ENCODE measurements around the gene CCN6. TPM values are rescaled to one million over a fixed set of nuclear protein-coding genes. Genes with fewer than 3 reads are reported as not detected.

CCN6 gene
- total and polyA plus RNA-seq, 4 donors: 0.54 TPM; not detected in 3

DNA sequence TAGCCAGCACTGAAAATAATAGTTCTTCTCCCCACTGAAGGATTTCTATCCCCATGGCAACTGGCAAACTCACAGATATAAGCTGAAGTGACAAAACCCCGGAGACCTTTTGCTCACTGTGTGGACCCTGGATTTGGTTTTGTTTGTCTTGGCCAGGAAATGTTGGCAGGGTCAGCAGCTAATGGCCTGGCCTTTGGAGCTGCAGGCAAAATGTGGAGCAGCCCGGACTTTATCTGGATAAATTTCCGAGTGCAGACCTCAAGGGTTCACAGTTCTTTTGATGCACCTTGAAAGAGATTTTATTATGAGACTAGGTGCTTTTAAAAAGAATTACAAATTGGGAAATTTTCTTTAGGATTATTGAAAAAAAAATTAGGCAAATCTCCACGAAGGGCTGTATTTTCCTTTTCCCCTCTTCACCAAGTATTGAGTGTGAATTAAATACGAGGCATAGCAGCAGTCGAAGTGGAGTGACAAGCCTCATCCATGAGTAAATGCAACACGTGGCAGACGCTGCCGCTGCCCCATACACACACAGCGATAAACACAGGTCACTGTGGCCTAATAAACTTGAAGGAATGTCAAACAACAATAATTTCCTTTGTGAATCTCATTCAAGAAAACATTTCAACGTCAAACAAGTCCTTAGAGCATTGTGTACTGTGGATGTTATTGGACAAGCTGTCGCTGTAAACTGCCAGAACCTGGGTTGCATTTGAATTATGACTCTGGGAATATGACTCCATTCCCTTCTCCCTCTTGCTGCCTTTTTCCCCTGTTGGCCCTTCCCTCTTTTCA, 35.1 kb upstream of the CCN6 start (continued):
- TF ChIP-seq, protein P1, sequence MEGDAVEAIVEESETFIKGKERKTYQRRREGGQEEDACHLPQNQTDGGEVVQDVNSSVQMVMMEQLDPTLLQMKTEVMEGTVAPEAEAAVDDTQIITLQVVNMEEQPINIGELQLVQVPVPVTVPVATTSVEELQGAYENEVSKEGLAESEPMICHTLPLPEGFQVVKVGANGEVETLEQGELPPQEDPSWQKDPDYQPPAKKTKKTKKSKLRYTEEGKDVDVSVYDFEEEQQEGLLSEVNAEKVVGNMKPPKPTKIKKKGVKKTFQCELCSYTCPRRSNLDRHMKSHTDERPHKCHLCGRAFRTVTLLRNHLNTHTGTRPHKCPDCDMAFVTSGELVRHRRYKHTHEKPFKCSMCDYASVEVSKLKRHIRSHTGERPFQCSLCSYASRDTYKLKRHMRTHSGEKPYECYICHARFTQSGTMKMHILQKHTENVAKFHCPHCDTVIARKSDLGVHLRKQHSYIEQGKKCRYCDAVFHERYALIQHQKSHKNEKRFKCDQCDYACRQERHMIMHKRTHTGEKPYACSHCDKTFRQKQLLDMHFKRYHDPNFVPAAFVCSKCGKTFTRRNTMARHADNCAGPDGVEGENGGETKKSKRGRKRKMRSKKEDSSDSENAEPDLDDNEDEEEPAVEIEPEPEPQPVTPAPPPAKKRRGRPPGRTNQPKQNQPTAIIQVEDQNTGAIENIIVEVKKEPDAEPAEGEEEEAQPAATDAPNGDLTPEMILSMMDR (IDR thresholded peaks at IDR 0.05; ENCODE audit: low read depth, low read length, missing input control): no peak

DNA sequence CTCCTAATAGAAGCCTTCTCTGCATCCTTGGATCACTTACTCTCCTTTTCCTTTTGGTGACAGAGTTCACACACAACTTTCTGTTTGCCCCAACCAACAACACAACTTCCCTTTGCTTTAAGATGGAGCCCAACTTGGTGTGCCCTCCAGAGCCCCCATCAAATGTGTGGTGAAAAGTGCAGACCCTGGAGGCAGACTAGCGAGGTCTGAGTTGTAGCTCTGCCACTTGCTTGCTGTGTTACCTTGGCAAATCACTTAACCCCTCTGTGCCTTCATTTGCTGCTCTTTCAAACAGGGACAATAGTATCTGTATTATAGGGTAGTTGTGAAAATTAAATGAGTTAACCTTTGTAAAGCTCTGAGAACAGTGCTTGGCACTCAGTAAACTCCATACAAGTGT, 34.3 kb upstream of the CCN6 start:
- H3K9ac ChIP-seq (ENCODE audit: low read depth in 1 of 2, low read length in 2 of 2): no peak overlapping the region
- H3K27me3 ChIP-seq (ENCODE audit: control insufficient read depth in 4 of 4, insufficient read depth in 4 of 4, low read length in 3 of 4): no peaks in the 10 kb centered on the region
- peak overlapping the region in 1 of 2 donors; percentile 29 for H3K27ac ChIP-seq (ENCODE audit: low read depth in 1 of 2, low read length in 2 of 2)
- H3K4me1 ChIP-seq (ENCODE audit: control insufficient read depth in 4 of 4, insufficient read depth in 4 of 4, low read length in 3 of 4): peaks cover 1 to 24% (median 17%) of the 10 kb centered on the region in 4 donors
- no peak overlapping the region for H3K4me3 ChIP-seq (ENCODE audit: low read depth in 1 of 3, low read length in 3 of 3)
- H3K36me3 ChIP-seq (ENCODE audit: control insufficient read depth in 4 of 4, insufficient read depth in 3 of 4, low read depth in 1 of 4, low read length in 3 of 4): no peaks in the 10 kb centered on the region
- peaks cover 0 to 5% (median 0%) of the 10 kb centered on the region in 4 donors for H3K9me3 ChIP-seq (ENCODE audit: control insufficient read depth in 4 of 4, low read length in 3 of 4)
- DNase-seq (ENCODE audit: low spot score): no peak
- WGBS: 88% methylated on average over 1 of the region's 1 CpG
- no peak for TF ChIP-seq SP1 (IDR thresholded peaks at IDR 0.05)
- TF ChIP-seq GABPA (IDR thresholded peaks at IDR 0.05 in 1 of 2, conservative IDR thresholded peaks at IDR 0.05 in 1 of 2): no peak
- TF ChIP-seq FOXA2 (IDR thresholded peaks at IDR 0.05): no peak
- TF ChIP-seq, protein P2, sequence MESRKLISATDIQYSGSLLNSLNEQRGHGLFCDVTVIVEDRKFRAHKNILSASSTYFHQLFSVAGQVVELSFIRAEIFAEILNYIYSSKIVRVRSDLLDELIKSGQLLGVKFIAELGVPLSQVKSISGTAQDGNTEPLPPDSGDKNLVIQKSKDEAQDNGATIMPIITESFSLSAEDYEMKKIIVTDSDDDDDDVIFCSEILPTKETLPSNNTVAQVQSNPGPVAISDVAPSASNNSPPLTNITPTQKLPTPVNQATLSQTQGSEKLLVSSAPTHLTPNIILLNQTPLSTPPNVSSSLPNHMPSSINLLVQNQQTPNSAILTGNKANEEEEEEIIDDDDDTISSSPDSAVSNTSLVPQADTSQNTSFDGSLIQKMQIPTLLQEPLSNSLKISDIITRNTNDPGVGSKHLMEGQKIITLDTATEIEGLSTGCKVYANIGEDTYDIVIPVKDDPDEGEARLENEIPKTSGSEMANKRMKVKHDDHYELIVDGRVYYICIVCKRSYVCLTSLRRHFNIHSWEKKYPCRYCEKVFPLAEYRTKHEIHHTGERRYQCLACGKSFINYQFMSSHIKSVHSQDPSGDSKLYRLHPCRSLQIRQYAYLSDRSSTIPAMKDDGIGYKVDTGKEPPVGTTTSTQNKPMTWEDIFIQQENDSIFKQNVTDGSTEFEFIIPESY (IDR thresholded peaks at IDR 0.05): no peak
- TF ChIP-seq JUND (IDR thresholded peaks at IDR 0.05): no peak
- TF ChIP-seq, protein P3, sequence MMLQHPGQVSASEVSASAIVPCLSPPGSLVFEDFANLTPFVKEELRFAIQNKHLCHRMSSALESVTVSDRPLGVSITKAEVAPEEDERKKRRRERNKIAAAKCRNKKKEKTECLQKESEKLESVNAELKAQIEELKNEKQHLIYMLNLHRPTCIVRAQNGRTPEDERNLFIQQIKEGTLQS (IDR thresholded peaks at IDR 0.05): no peak
- no peak for TF ChIP-seq TAF1 (conservative IDR thresholded peaks at IDR 0.05)
- TF ChIP-seq NR2F2 (IDR thresholded peaks at IDR 0.05): no peak
- TF ChIP-seq YY1 (IDR thresholded peaks at IDR 0.05): no peak
- no peak for TF ChIP-seq RAD21 (IDR thresholded peaks at IDR 0.05)
- TF ChIP-seq, protein P4, sequence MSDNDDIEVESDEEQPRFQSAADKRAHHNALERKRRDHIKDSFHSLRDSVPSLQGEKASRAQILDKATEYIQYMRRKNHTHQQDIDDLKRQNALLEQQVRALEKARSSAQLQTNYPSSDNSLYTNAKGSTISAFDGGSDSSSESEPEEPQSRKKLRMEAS (IDR thresholded peaks at IDR 0.05): no peak
- TF ChIP-seq FOXA1 (IDR thresholded peaks at IDR 0.05): no peak
- no peak for TF ChIP-seq RXRA (IDR thresholded peaks at IDR 0.05)

DNA sequence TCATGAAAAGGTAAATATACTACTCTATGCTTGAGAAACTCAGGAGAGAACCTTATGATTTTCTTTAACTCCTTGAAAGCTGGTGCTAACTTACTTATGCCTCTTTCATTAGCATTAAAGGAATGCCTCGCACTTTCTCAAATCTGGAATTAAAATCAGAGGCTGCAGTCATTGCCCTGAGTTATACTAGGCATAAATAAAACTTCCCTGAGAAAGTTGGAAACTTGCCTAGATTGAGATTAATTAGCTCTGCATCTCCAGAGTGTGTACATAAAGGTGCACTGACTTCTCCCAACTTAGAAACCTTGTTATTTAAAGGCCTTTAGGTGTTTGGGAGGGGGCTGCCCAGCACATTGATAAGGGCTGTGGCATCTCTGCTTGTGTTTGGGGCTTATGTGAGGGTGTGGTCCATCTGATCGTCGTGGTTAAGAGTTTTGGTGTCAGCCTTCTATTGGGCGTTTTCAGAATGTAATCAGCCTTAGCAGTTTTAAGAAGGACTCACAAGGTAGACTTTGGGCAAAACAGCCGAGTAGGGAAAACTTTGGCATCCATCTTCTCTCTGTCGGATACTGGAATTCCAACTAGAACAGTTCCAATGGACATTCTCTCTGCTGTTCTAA, 32.1 kb upstream of the CCN6 start:
- Histone ChIP-seq H3K27me3 (ENCODE audit: control insufficient read depth in 4 of 4, insufficient read depth in 4 of 4, low read length in 3 of 4) (no peaks in the 10 kb centered on the region), H3K36me3 (ENCODE audit: control insufficient read depth in 4 of 4, insufficient read depth in 3 of 4, low read depth in 1 of 4, low read length in 3 of 4) (no peaks in the 10 kb centered on the region), H3K4me1 (ENCODE audit: control insufficient read depth in 4 of 4, insufficient read depth in 4 of 4, low read length in 3 of 4) (peaks cover 1 to 24% (median 17%) of the 10 kb centered on the region in 4 donors), H3K9ac (ENCODE audit: low read depth in 1 of 2, low read length in 2 of 2) (no peak overlapping the region), H3K27ac (ENCODE audit: low read depth in 1 of 2, low read length in 2 of 2) (no peak overlapping the region), H3K9me3 (ENCODE audit: control insufficient read depth in 4 of 4, low read length in 3 of 4) (peaks cover 0 to 5% (median 0%) of the 10 kb centered on the region in 4 donors), H3K4me3 (ENCODE audit: low read depth in 1 of 3, low read length in 3 of 3) (no peak overlapping the region)
- no peak for DNase-seq (ENCODE audit: low spot score)
- 82% methylated on average over 6 of the region's 6 CpGs for WGBS
- no peak for TF ChIP-seq YY1 (IDR thresholded peaks at IDR 0.05)
- no peak for TF ChIP-seq FOXA2 (IDR thresholded peaks at IDR 0.05)
- no peak for TF ChIP-seq SP1 (IDR thresholded peaks at IDR 0.05)
- TF ChIP-seq, protein P1 (IDR thresholded peaks at IDR 0.05; ENCODE audit: low read depth, low read length, missing input control): no peak
- TF ChIP-seq, protein P4 (IDR thresholded peaks at IDR 0.05): no peak
- no peak for TF ChIP-seq NR2F2 (IDR thresholded peaks at IDR 0.05)
- no peak for TF ChIP-seq JUND (IDR thresholded peaks at IDR 0.05)
- TF ChIP-seq, protein P3 (IDR thresholded peaks at IDR 0.05): no peak
- TF ChIP-seq TAF1 (conservative IDR thresholded peaks at IDR 0.05): no peak
- TF ChIP-seq, protein P2 (IDR thresholded peaks at IDR 0.05): no peak
- no peak for TF ChIP-seq RXRA (IDR thresholded peaks at IDR 0.05)

Measured in liver (tissue), 9 donors.